Esophagus (tissue), 2 donors: Measurements from ENCODE around the gene RSKR. TPM values are rescaled to one million over a fixed set of nuclear protein-coding genes. Genes with fewer than 3 reads are reported as not detected.
"Not testable (repeated sequence)": the region's sequence is repeated elsewhere in the genome, so short reads cannot be mapped to it uniquely, and the experiment has no call there.

Experiments used
- H3K27ac ChIP-seq, 2 donors: one replicate each; pipeline ENCODE4 v1.5.1; 2013; ENCODE audit warnings: low read depth in 2 of 2, mild to moderate bottlenecking in 2 of 2, inconsistent platforms in 1 of 2, low read length in 1 of 2, moderate library complexity in 1 of 2
- H3K27me3 ChIP-seq, 2 donors: one replicate each; pipeline ENCODE4 v1.6.1; 2013; ENCODE audit warnings: low read length in 2 of 2, control low read depth in 1 of 2, mild to moderate bottlenecking in 1 of 2; ENCODE audit not compliant: insufficient read depth in 2 of 2, control insufficient read depth in 1 of 2
- H3K36me3 ChIP-seq, 2 donors: one replicate each; pipeline ENCODE4 v1.6.1; 2013; ENCODE audit warnings: low read length in 1 of 2; ENCODE audit not compliant: control insufficient read depth in 2 of 2, insufficient read depth in 2 of 2
- H3K4me1 ChIP-seq, 2 donors: one replicate each; pipeline ENCODE4 v1.6.1; 2013; ENCODE audit warnings: low read length in 1 of 2; ENCODE audit not compliant: control insufficient read depth in 2 of 2, insufficient read depth in 2 of 2
- H3K4me3 ChIP-seq, 2 donors: one replicate each; pipeline ENCODE4 v1.5.1; 2013; ENCODE audit warnings: low read length in 2 of 2, mild to moderate bottlenecking in 2 of 2, low read depth in 1 of 2, moderate library complexity in 1 of 2
- H3K9me3 ChIP-seq, 2 donors: one replicate each; pipeline ENCODE4 v1.6.1; 2013; ENCODE audit warnings: mild to moderate bottlenecking in 2 of 2, low read depth in 1 of 2, low read length in 1 of 2, moderate library complexity in 1 of 2; ENCODE audit not compliant: control insufficient read depth in 2 of 2, insufficient read depth in 1 of 2
- WGBS, 2 donors: extraction: QIAGEN DNeasy Blood & Tissue Kit; methylation state at CpG; one replicate each; pipeline ENCODE4 v1.1.7; 2013; 5-methylcytosine and 5-hydroxymethylcytosine counted together
- polyA plus RNA-seq, 2 donors: library from polyadenylated mRNA; stranded (reverse); fragments of 200-250 nt; gene quantifications; one replicate each; pipeline ENCODE4 v1.2.3, GENCODE V29; 2013
- donor health status: healthy with polysubstance abuse.
- donor health status: Bipolar disorder and iron deficiency.

RSKR gene
- polyA plus RNA-seq = 1 to 10 TPM; 2.0 to 6.7 TPM

- Histone ChIP-seq H3K4me1 (no peaks in the 10 kb centered on the region), H3K9me3 (no peaks in the 10 kb centered on the region), H3K36me3 (peaks cover 34 to 39% of the 10 kb centered on the region in 2 donors), H3K27me3 (no peaks in the 10 kb centered on the region), H3K27ac (no peak within 1 kb of the TSS), H3K4me3 (no peak within 1 kb of the TSS)
- 78 to 83% methylated on average over 5 of the region's 5 CpGs for whole genome bisulfite sequencing, 2 donors
Measured at GRCh38 chr17:28613931-28614381, at the start of gene RSKR. RSKR (minus strand) TSS chr17:28614185; CDS start chr17:28614161, 24 bp downstream.

- no peaks in the 10 kb centered on the region for H3K27me3 ChIP-seq
- no peak overlapping the region for H3K4me3 ChIP-seq
- no peak overlapping the region for H3K27ac ChIP-seq
- no peaks in the 10 kb centered on the region for H3K4me1 ChIP-seq
- peaks cover 2 to 3% of the 10 kb centered on the region in 2 donors for H3K36me3 ChIP-seq
- H3K9me3 ChIP-seq = no peaks in the 10 kb centered on the region
Measured at GRCh38 chr17:28663723-28664122, 49.7 kb upstream of the RSKR start.

- H3K4me1 ChIP-seq = no peaks in the 10 kb centered on the region
- H3K27ac ChIP-seq = peak overlapping the region; percentile 97 to 99
- H3K9me3 ChIP-seq = no peaks in the 10 kb centered on the region
- WGBS, 2 donors = 0 to 1% methylated on average over 10 of the region's 10 CpGs
- H3K27me3 ChIP-seq = no peaks in the 10 kb centered on the region
- peak overlapping the region; percentile 88 to 99 for H3K4me3 ChIP-seq
- H3K36me3 ChIP-seq = peaks cover 3 to 7% of the 10 kb centered on the region in 2 donors
Measured at GRCh38 chr17:28662527-28662829, 48.5 kb upstream of the RSKR start.

GRCh38 chr17:28661635-28662526 lies 47.9 kb upstream of the RSKR start, which contains the start of the genes SDF2 and SUPT6H:
SDF2 (minus strand) TSS chr17:28661906; CDS start chr17:28661876, 30 bp downstream.
SUPT6H (plus strand) TSS chr17:28662205; CDS start chr17:28673402, 11,197 bp downstream.
- Histone ChIP-seq H3K4me3 (peak within 1 kb of the TSS; percentile 88 to 99), H3K36me3 (peaks cover 3 to 8% of the 10 kb centered on the region in 2 donors), H3K27ac (peak within 1 kb of the TSS; percentile 97 to 99), H3K27me3 (no peaks in the 10 kb centered on the region), H3K9me3 (no peaks in the 10 kb centered on the region), H3K4me1 (no peaks in the 10 kb centered on the region)
- WGBS, 2 donors = 0% methylated on average over 66 of the region's 66 CpGs

GRCh38 chr17:28659497-28659881 lies 45.5 kb upstream of the RSKR start:
- H3K36me3 ChIP-seq, H3K4me3 ChIP-seq, H3K27me3 ChIP-seq, H3K9me3 ChIP-seq, H3K27ac ChIP-seq, H3K4me1 ChIP-seq: not testable (repeated sequence)
- 97 to 99% methylated on average over 23 of the region's 23 CpGs for WGBS, 2 donors

GRCh38 chr17:28658766-28659496 lies 44.9 kb upstream of the RSKR start:
- not testable (repeated sequence) for H3K4me1 ChIP-seq, H3K36me3 ChIP-seq, H3K27me3 ChIP-seq, H3K4me3 ChIP-seq, H3K9me3 ChIP-seq, H3K27ac ChIP-seq
- 96 to 98% methylated on average over 46 of the region's 46 CpGs for WGBS, 2 donors

- not testable (repeated sequence) for H3K27ac ChIP-seq, H3K27me3 ChIP-seq, H3K4me1 ChIP-seq, H3K9me3 ChIP-seq, H3K36me3 ChIP-seq, H3K4me3 ChIP-seq
- WGBS, 2 donors = 90 to 91% methylated on average over 5 of the region's 8 CpGs
Measured at GRCh38 chr17:28658342-28658741, 44.4 kb upstream of the RSKR start.

- peaks cover 6 to 9% of the 10 kb centered on the region in 2 donors for H3K36me3 ChIP-seq
- H3K4me1 ChIP-seq = no peaks in the 10 kb centered on the region
- no peak overlapping the region for H3K27ac ChIP-seq
- no peaks in the 10 kb centered on the region for H3K9me3 ChIP-seq
- WGBS, 2 donors = 79 to 91% methylated on average over 5 of the region's 5 CpGs
- no peak overlapping the region for H3K4me3 ChIP-seq
- H3K27me3 ChIP-seq = no peaks in the 10 kb centered on the region
Measured at GRCh38 chr17:28657756-28658155, 43.8 kb upstream of the RSKR start.

- H3K27me3 ChIP-seq = no peaks in the 10 kb centered on the region
- H3K4me3 ChIP-seq = no peak overlapping the region
- WGBS, 2 donors = 96% methylated on average over 5 of the region's 5 CpGs
- no peaks in the 10 kb centered on the region for H3K4me1 ChIP-seq
- H3K9me3 ChIP-seq = no peaks in the 10 kb centered on the region
- H3K36me3 ChIP-seq = peaks cover 6 to 11% of the 10 kb centered on the region in 2 donors
- H3K27ac ChIP-seq = no peak overlapping the region
Measured at GRCh38 chr17:28655160-28655559, 41.2 kb upstream of the RSKR start.
